HG02840 (cell line): ENCODE measurements around the gene ZDHHC7.
"Not testable (repeated sequence)": the region's sequence is repeated elsewhere in the genome, so short reads cannot be mapped to it uniquely, and the experiment has no call there.

Experiments used
- ATAC-seq: cut with Tn5 transposase; IDR thresholded peaks from one replicate; pipeline ENCODE4 v1.9.1; 2021; ENCODE audit warnings: mild to moderate bottlenecking, moderate library complexity, moderate number of reproducible peaks; ENCODE audit not compliant: unreplicated experiment, low FRiP score

The ZDHHC7 gene

GRCh38 chr16:85045077-85045476 is 33.7 kb upstream of the ZDHHC7 start:
- no peak for ATAC-seq

- ATAC-seq = no peak
These were observed 31.3 kb upstream of the ZDHHC7 start for GRCh38 chr16:85042606-85043005.

GRCh38 chr16:85042167-85042526 is 30.8 kb upstream of the ZDHHC7 start:
- no peak for ATAC-seq

- no peak for ATAC-seq
These were observed 30.2 kb upstream of the ZDHHC7 start for GRCh38 chr16:85041219-85042166.

GRCh38 chr16:85040685-85041084 is 29.4 kb upstream of the ZDHHC7 start:
- no peak for ATAC-seq

GRCh38 chr16:85037721-85038120 is 26.4 kb upstream of the ZDHHC7 start:
- no peak for ATAC-seq

- ATAC-seq = no peak
These were observed 25.7 kb upstream of the ZDHHC7 start for GRCh38 chr16:85037050-85037410.

GRCh38 chr16:85036236-85037049 is 25.1 kb upstream of the ZDHHC7 start:
- ATAC-seq = no peak

- no peak for ATAC-seq
These were observed 23.5 kb upstream of the ZDHHC7 start for GRCh38 chr16:85034591-85035433.

- ATAC-seq = no peak
These were observed 21.8 kb upstream of the ZDHHC7 start for GRCh38 chr16:85033171-85033570.

GRCh38 chr16:85032187-85032586 is 20.9 kb upstream of the ZDHHC7 start:
- not testable (repeated sequence) for ATAC-seq

- ATAC-seq = no peak
These were observed 20.1 kb upstream of the ZDHHC7 start for GRCh38 chr16:85031451-85031850.

- no peak for ATAC-seq
These were observed 18.7 kb upstream of the ZDHHC7 start for GRCh38 chr16:85029981-85030401.

- no peak for ATAC-seq
These were observed 18.1 kb upstream of the ZDHHC7 start for GRCh38 chr16:85029408-85029784.

- no peak for ATAC-seq
These were observed 17.5 kb upstream of the ZDHHC7 start for GRCh38 chr16:85028685-85029407.

- peak; percentile 32 for ATAC-seq
These were observed 16.8 kb upstream of the ZDHHC7 start for GRCh38 chr16:85027958-85028684.

GRCh38 chr16:85027349-85027957 is 16.1 kb upstream of the ZDHHC7 start, which contains the start of gene KIAA0513:
Gene KIAA0513, plus strand, starts transcription at chr16:85027795. Its CDS starts 39,277 bp downstream, at chr16:85067072.
- ATAC-seq = peak; percentile 79

GRCh38 chr16:85026703-85027102 is 15.4 kb upstream of the ZDHHC7 start:
- no peak for ATAC-seq
